ENCODE results near the gene CCDC47. TPM values are rescaled to one million over a fixed set of nuclear protein-coding genes. Genes with fewer than 3 reads are reported as not detected.
"Not testable (repeated sequence)": the region's sequence is repeated elsewhere in the genome, so short reads cannot be mapped to it uniquely, and the experiment has no call there.

The CCDC47 gene
- polyA plus RNA-seq (ENCODE audit: insufficient read length in 4 of 4): 100 to 1,000 TPM; 104 to 120 (median 113) TPM

- peak; percentile 96 to 100 (median 100) for DNase-seq (ENCODE audit: low read depth in 4 of 4, low spot score in 3 of 4)
These were observed at the start of gene CCDC47 for GRCh38 chr17:63773272-63774140. TSS of gene CCDC47 (minus strand) at chr17:63773597. CDS start at chr17:63766175, 7,422 bp downstream.

GRCh38 chr17:63822537-63822936 is 49.1 kb upstream of the CCDC47 start:
- no peak for DNase-seq (ENCODE audit: low read depth in 4 of 4, low spot score in 3 of 4)

GRCh38 chr17:63821804-63822203 is 48.4 kb upstream of the CCDC47 start:
- no peak for DNase-seq (ENCODE audit: low read depth in 4 of 4, low spot score in 3 of 4)

GRCh38 chr17:63820963-63821561 is 47.7 kb upstream of the CCDC47 start:
- DNase-seq (ENCODE audit: low read depth in 4 of 4, low spot score in 3 of 4): no peak

GRCh38 chr17:63819585-63820537 is 46.5 kb upstream of the CCDC47 start:
- no peak for DNase-seq (ENCODE audit: low read depth in 4 of 4, low spot score in 3 of 4)

GRCh38 chr17:63819131-63819530 is 45.7 kb upstream of the CCDC47 start:
- DNase-seq (ENCODE audit: low read depth in 4 of 4, low spot score in 3 of 4): no peak

- DNase-seq (ENCODE audit: low read depth in 4 of 4, low spot score in 3 of 4): no peak
These were observed 44.5 kb upstream of the CCDC47 start for GRCh38 chr17:63817736-63818385.

- no peak for DNase-seq (ENCODE audit: low read depth in 4 of 4, low spot score in 3 of 4)
These were observed 43.3 kb upstream of the CCDC47 start for GRCh38 chr17:63816669-63817068.

GRCh38 chr17:63816123-63816522 is 42.7 kb upstream of the CCDC47 start:
- DNase-seq (ENCODE audit: low read depth in 4 of 4, low spot score in 3 of 4): no peak

- no peak for DNase-seq (ENCODE audit: low read depth in 4 of 4, low spot score in 3 of 4)
These were observed 36.6 kb upstream of the CCDC47 start for GRCh38 chr17:63809970-63810369.

- DNase-seq (ENCODE audit: low read depth in 4 of 4, low spot score in 3 of 4): no peak
These were observed 32.2 kb upstream of the CCDC47 start for GRCh38 chr17:63805591-63805990.

GRCh38 chr17:63804328-63804727 is 30.9 kb upstream of the CCDC47 start:
- no peak for DNase-seq (ENCODE audit: low read depth in 4 of 4, low spot score in 3 of 4)

GRCh38 chr17:63800783-63801182 is 27.4 kb upstream of the CCDC47 start:
- DNase-seq (ENCODE audit: low read depth in 4 of 4, low spot score in 3 of 4): no peak

GRCh38 chr17:63798572-63799106 is 25.2 kb upstream of the CCDC47 start:
- no peak for DNase-seq (ENCODE audit: low read depth in 4 of 4, low spot score in 3 of 4)

GRCh38 chr17:63796375-63796774 is 23.0 kb upstream of the CCDC47 start:
- not testable (repeated sequence) for DNase-seq (ENCODE audit: low read depth in 4 of 4, low spot score in 3 of 4)

GRCh38 chr17:63792055-63792729 is 18.8 kb upstream of the CCDC47 start:
- DNase-seq (ENCODE audit: low read depth in 4 of 4, low spot score in 3 of 4): no peak

GRCh38 chr17:63790057-63790456 is 16.7 kb upstream of the CCDC47 start:
- no peak for DNase-seq (ENCODE audit: low read depth in 4 of 4, low spot score in 3 of 4)

GRCh38 chr17:63786971-63787711 is 13.7 kb upstream of the CCDC47 start:
- DNase-seq (ENCODE audit: low read depth in 4 of 4, low spot score in 3 of 4): no peak

GRCh38 chr17:63786117-63786516 is 12.7 kb upstream of the CCDC47 start:
- DNase-seq (ENCODE audit: low read depth in 4 of 4, low spot score in 3 of 4): no peak

Measured in right renal pelvis (tissue), 4 donors.